Measurements from ENCODE around the gene ANK2.
A peak's percentile ranks its signal among the peaks of the same experiment; 100 is the strongest.

The ANK2 gene

DNA sequence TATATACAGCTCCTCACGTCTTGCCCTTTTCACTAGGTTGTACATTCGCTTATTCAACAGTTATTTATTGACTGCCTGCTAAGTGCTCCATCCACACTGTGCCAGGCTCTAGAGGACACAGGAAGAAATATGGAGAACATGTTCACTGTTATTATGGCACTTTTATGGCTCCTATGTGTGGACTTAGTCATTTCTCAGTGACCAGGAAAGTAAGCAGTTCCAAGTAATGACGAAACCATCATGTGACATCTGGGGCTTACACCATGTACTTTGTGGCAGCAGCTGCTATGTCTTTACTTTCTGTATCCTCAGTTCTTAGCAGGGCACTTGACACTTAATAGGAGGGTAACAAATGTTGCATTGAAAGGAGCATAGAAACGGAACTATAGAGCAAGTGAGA is 278.0 kb downstream of the ANK2 start:
- no peak overlapping the region for H3K4me3 ChIP-seq (ENCODE audit: low read length)
- no peak for DNase-seq (ENCODE audit: low read depth, low spot score)
- no peak overlapping the region for H3K27ac ChIP-seq (ENCODE audit: low read length)
- H3K27me3 ChIP-seq (ENCODE audit: control insufficient read depth, insufficient read depth, low read length): no peaks in the 10 kb centered on the region
- peaks cover 2% of the 10 kb centered on the region; the same call in 1 of the 2 replicates for H3K4me1 ChIP-seq (ENCODE audit: control insufficient read depth, insufficient read depth, low read length)
- no peaks in the 10 kb centered on the region for H3K36me3 ChIP-seq (ENCODE audit: control insufficient read depth, insufficient read depth, low read length)
- WGBS (ENCODE audit: insufficient coverage, insufficient read length): no CpG with 5 or more reads among the region's 4 CpGs
- H3K9me3 ChIP-seq (ENCODE audit: control insufficient read depth, insufficient read depth, low read length): no peaks in the 10 kb centered on the region

DNA sequence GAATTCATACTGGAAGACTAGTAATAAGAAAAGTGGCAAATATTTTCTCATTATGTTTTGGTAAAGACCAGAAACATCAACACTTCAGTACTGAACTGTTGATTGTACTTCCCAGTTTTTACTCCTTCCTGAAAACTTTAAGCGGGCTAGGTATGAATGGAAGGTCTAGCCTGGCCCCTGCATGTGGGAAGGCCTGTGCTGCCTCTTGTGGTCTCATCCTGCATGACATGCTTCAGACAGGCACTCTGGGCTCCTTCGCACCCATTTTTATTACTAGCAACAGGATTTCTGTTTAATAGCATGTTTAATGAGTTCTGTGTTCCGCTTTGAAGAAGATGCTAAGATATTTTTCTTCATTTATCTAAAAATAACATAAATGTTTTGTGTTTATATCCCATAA is 279.1 kb downstream of the ANK2 start:
- Histone ChIP-seq H3K4me3 (ENCODE audit: low read length) (no peak overlapping the region), H3K9me3 (ENCODE audit: control insufficient read depth, insufficient read depth, low read length) (no peaks in the 10 kb centered on the region), H3K27me3 (ENCODE audit: control insufficient read depth, insufficient read depth, low read length) (no peaks in the 10 kb centered on the region), H3K27ac (ENCODE audit: low read length) (no peak overlapping the region), H3K36me3 (ENCODE audit: control insufficient read depth, insufficient read depth, low read length) (no peaks in the 10 kb centered on the region), H3K4me1 (ENCODE audit: control insufficient read depth, insufficient read depth, low read length) (peaks cover 2% of the 10 kb centered on the region; the same call in 1 of the 2 replicates)
- no CpG with 5 or more reads among the region's 3 CpGs for WGBS (ENCODE audit: insufficient coverage, insufficient read length)
- peak; percentile 50 for DNase-seq (ENCODE audit: low read depth, low spot score)

DNA sequence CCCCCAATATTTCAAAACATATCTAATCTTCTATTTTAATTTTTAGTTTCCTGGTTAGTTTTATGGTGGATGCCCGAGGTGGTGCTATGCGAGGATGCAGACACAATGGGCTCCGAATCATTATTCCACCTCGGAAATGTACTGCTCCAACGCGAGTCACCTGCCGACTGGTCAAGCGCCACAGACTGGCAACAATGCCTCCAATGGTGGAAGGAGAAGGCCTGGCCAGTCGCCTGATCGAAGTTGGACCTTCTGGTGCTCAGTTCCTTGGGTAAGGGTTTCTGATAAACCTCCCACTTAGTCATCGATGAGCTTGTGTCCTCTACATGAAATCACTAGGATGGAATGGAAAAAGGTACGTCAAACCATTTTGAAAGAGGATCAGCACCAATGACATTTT is 280.7 kb downstream of the ANK2 start:
- Histone ChIP-seq H3K27me3 (ENCODE audit: control insufficient read depth, insufficient read depth, low read length) (no peaks in the 10 kb centered on the region), H3K9me3 (ENCODE audit: control insufficient read depth, insufficient read depth, low read length) (no peaks in the 10 kb centered on the region), H3K27ac (ENCODE audit: low read length) (no peak overlapping the region), H3K36me3 (ENCODE audit: control insufficient read depth, insufficient read depth, low read length) (no peaks in the 10 kb centered on the region), H3K4me3 (ENCODE audit: low read length) (no peak overlapping the region), H3K4me1 (ENCODE audit: control insufficient read depth, insufficient read depth, low read length) (peaks cover 2% of the 10 kb centered on the region; the same call in 1 of the 2 replicates)
- no CpG with 5 or more reads among the region's 12 CpGs for WGBS (ENCODE audit: insufficient coverage, insufficient read length)
- no peak for DNase-seq (ENCODE audit: low read depth, low spot score)

DNA sequence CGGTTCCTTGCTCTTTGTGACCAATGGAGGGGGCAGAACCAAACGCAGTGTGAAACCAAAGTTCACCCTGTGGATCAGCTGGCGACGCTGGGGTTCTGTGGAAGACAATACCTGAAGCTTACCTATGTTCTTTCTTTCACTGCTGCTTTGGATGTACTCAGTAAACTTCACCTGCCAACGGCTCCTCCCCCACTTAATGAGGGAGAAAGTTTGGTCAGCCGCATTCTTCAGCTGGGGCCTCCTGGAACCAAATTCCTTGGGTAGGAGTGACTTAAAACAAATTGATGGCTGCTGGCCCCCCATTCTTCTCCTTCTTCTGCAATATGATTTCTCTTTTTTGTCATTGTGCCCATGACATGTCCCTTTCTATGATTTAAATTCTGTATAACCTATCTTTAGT is 282.4 kb downstream of the ANK2 start:
- Histone ChIP-seq H3K27me3 (ENCODE audit: control insufficient read depth, insufficient read depth, low read length) (no peaks in the 10 kb centered on the region), H3K4me1 (ENCODE audit: control insufficient read depth, insufficient read depth, low read length) (peaks cover 2% of the 10 kb centered on the region; the same call in 1 of the 2 replicates), H3K9me3 (ENCODE audit: control insufficient read depth, insufficient read depth, low read length) (no peaks in the 10 kb centered on the region), H3K4me3 (ENCODE audit: low read length) (no peak overlapping the region), H3K27ac (ENCODE audit: low read length) (no peak overlapping the region), H3K36me3 (ENCODE audit: control insufficient read depth, insufficient read depth, low read length) (no peaks in the 10 kb centered on the region)
- DNase-seq (ENCODE audit: low read depth, low spot score): no peak
- no CpG with 5 or more reads among the region's 6 CpGs for WGBS (ENCODE audit: insufficient coverage, insufficient read length)

DNA sequence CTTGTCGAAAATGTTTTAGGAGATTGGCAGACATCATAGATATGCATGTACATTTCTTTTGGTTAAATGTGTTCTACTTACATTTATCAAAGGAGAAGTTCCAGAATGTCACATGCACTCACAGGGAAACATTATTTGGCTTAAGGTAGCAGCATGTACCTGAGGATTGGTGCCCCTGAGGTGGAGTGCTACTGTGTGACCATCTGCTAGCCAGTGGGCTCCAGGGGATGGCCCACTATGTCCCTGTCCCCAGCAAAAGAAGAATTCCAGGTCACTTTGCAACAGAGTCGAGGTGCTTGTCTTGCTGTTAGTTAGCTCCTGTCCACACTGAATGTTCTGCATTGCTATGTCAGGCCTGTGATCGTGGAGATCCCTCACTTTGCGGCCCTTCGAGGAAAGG is 283.2 kb downstream of the ANK2 start:
- Histone ChIP-seq H3K36me3 (ENCODE audit: control insufficient read depth, insufficient read depth, low read length) (no peaks in the 10 kb centered on the region), H3K27ac (ENCODE audit: low read length) (no peak overlapping the region), H3K4me3 (ENCODE audit: low read length) (no peak overlapping the region), H3K9me3 (ENCODE audit: control insufficient read depth, insufficient read depth, low read length) (no peaks in the 10 kb centered on the region), H3K27me3 (ENCODE audit: control insufficient read depth, insufficient read depth, low read length) (no peaks in the 10 kb centered on the region), H3K4me1 (ENCODE audit: control insufficient read depth, insufficient read depth, low read length) (peaks cover 2% of the 10 kb centered on the region; the same call in 1 of the 2 replicates)
- DNase-seq (ENCODE audit: low read depth, low spot score): no peak
- WGBS (ENCODE audit: insufficient coverage, insufficient read length): no CpG with 5 or more reads among the region's 5 CpGs

DNA sequence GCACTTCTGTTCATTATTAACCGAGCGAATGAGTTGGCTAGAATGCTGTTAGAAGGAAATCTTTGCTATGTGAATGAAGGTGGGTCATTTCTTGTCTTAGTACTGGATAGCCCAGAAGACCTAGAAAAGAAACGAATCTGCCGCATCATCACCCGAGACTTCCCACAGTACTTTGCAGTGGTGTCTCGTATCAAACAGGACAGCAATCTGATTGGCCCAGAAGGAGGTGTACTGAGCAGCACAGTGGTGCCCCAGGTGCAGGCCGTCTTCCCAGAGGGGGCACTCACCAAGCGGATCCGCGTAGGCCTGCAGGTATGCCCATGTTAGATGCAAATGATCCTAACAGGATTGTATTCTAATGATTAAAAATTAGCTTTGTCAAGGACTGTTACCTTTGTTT is 286.3 kb downstream of the ANK2 start:
- H3K4me3 ChIP-seq (ENCODE audit: low read length): no peak overlapping the region
- H3K36me3 ChIP-seq (ENCODE audit: control insufficient read depth, insufficient read depth, low read length): no peaks in the 10 kb centered on the region
- no CpG with 5 or more reads among the region's 10 CpGs for WGBS (ENCODE audit: insufficient coverage, insufficient read length)
- DNase-seq (ENCODE audit: low read depth, low spot score): peak; percentile 16
- H3K9me3 ChIP-seq (ENCODE audit: control insufficient read depth, insufficient read depth, low read length): no peaks in the 10 kb centered on the region
- H3K4me1 ChIP-seq (ENCODE audit: control insufficient read depth, insufficient read depth, low read length): peaks cover 2% of the 10 kb centered on the region; the same call in 1 of the 2 replicates
- H3K27ac ChIP-seq (ENCODE audit: low read length): no peak overlapping the region
- no peaks in the 10 kb centered on the region for H3K27me3 ChIP-seq (ENCODE audit: control insufficient read depth, insufficient read depth, low read length)

DNA sequence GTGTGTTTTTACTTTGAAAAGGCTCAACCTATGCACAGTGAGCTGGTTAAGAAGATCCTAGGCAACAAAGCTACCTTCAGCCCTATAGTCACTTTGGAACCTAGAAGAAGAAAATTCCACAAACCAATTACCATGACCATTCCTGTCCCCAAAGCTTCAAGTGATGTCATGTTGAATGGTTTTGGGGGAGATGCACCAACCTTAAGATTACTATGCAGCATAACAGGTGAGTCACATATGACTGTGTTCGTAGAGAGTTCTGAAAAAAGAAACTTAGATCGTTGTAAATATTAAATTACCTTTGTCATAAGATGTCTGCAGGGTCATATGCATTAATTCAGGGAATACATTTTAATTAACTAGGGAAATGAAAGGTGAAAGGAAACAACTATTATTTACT is 287.1 kb downstream of the ANK2 start:
- no CpG with 5 or more reads among the region's 2 CpGs for WGBS (ENCODE audit: insufficient coverage, insufficient read length)

DNA sequence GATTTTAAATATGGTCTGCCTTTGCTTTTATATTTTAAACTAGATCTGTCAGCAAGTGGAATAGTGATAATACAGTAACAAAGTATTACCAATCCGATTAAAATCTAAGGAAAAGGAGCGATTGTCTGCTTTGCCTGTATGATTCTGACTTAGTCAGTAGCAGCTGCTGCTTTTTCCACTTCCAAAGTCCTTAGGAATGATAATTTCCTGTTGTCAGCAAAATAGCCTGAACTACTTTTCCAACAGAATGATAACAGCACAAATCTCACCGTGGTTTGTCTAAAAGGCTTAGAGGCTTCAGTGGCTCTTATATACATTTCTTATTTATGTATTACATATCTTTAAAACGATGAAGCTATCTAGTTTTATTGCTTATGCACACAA is 290.0 kb downstream of the ANK2 start:
- Histone ChIP-seq H3K4me3 (ENCODE audit: low read length) (no peak overlapping the region), H3K4me1 (ENCODE audit: control insufficient read depth, insufficient read depth, low read length) (no peaks in the 10 kb centered on the region), H3K27ac (ENCODE audit: low read length) (no peak overlapping the region), H3K36me3 (ENCODE audit: control insufficient read depth, insufficient read depth, low read length) (no peaks in the 10 kb centered on the region; the same call in 1 of the 2 replicates), H3K9me3 (ENCODE audit: control insufficient read depth, insufficient read depth, low read length) (no peaks in the 10 kb centered on the region), H3K27me3 (ENCODE audit: control insufficient read depth, insufficient read depth, low read length) (no peaks in the 10 kb centered on the region)
- no CpG with 5 or more reads among the region's 4 CpGs for WGBS (ENCODE audit: insufficient coverage, insufficient read length)
- DNase-seq (ENCODE audit: low read depth, low spot score): no peak

More for the DNA sequence above, 287.1 kb downstream of the ANK2 start:
- no peaks in the 10 kb centered on the region for H3K27me3 ChIP-seq (ENCODE audit: control insufficient read depth, insufficient read depth, low read length)
- H3K36me3 ChIP-seq (ENCODE audit: control insufficient read depth, insufficient read depth, low read length): no peaks in the 10 kb centered on the region
- no peak for DNase-seq (ENCODE audit: low read depth, low spot score)
- H3K4me1 ChIP-seq (ENCODE audit: control insufficient read depth, insufficient read depth, low read length): peaks cover 2% of the 10 kb centered on the region; the same call in 1 of the 2 replicates
- no peak overlapping the region for H3K27ac ChIP-seq (ENCODE audit: low read length)
- no peaks in the 10 kb centered on the region for H3K9me3 ChIP-seq (ENCODE audit: control insufficient read depth, insufficient read depth, low read length)
- H3K4me3 ChIP-seq (ENCODE audit: low read length): no peak overlapping the region

DNA sequence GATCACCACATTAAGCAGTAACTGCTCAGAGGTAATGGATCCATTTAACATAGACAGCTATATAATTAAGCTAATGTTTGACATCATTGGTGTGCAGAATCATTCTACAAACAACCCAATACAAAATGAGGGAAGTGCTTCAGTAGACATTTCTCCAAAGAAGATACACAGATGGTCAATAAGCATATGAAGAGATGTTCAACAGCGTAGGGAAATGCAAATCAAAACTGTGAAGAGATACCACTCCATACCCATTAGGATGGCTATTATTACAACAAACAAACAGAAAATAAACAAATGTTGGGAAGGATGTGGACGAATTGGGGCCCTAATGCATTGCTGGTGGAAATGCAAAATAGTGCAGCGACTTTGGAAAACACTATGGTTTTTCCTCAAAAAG is 294.6 kb downstream of the ANK2 start:
- WGBS (ENCODE audit: insufficient coverage, insufficient read length): no CpG with 5 or more reads among the region's 3 CpGs
- Histone ChIP-seq H3K36me3 (ENCODE audit: control insufficient read depth, insufficient read depth, low read length) (no peaks in the 10 kb centered on the region; the same call in 1 of the 2 replicates), H3K9me3 (ENCODE audit: control insufficient read depth, insufficient read depth, low read length) (no peaks in the 10 kb centered on the region)

DNA sequence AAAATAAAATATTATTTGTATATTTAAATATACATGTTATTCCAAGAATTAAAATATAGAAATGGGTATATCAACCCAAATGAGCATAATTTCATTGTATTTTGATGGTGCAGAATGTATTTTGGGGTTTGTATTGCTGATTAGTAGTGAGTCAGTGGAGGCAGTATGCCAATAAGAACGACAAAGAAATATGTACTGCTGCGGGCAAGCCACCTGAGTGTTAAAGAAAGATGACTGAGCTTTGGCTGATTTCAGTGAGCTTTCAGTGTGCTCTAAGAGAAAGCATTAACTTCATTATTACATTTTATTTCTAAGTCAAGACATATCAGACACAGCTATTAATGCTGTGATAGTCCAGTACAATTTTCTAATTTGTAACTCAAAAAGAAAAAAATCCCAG is 297.8 kb downstream of the ANK2 start:
- no peak for DNase-seq (ENCODE audit: low read depth, low spot score)

More for the DNA sequence above, 294.6 kb downstream of the ANK2 start:
- Histone ChIP-seq H3K27ac (ENCODE audit: low read length) (no peak overlapping the region), H3K4me3 (ENCODE audit: low read length) (no peak overlapping the region), H3K27me3 (ENCODE audit: control insufficient read depth, insufficient read depth, low read length) (no peaks in the 10 kb centered on the region), H3K4me1 (ENCODE audit: control insufficient read depth, insufficient read depth, low read length) (no peaks in the 10 kb centered on the region)
- DNase-seq (ENCODE audit: low read depth, low spot score): no peak

DNA sequence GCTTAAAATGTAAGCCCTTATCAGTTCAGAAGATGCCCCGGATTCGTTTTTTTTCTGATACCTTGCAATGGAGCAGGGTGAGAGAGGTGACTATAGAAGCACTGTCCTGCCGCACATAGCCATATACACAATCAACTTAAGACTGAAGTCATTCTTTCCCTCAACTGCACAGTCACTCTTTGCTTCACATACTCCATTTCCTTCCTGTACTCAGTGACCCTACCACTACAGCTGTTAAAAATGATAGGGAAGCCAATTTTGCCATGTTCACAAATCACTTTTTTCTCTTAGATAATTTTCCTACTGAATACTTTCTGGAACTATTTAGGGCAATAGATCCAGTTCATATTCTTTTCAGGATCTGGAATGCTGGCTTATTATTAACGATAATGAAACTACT is 300.0 kb downstream of the ANK2 start:
- no peaks in the 10 kb centered on the region for H3K27me3 ChIP-seq (ENCODE audit: control insufficient read depth, insufficient read depth, low read length)
- H3K36me3 ChIP-seq (ENCODE audit: control insufficient read depth, insufficient read depth, low read length): no peaks in the 10 kb centered on the region; the same call in 1 of the 2 replicates
- H3K9me3 ChIP-seq (ENCODE audit: control insufficient read depth, insufficient read depth, low read length): no peaks in the 10 kb centered on the region
- no peak overlapping the region for H3K4me3 ChIP-seq (ENCODE audit: low read length)
- WGBS (ENCODE audit: insufficient coverage, insufficient read length): no CpG with 5 or more reads among the region's 4 CpGs
- H3K27ac ChIP-seq (ENCODE audit: low read length): no peak overlapping the region
- DNase-seq (ENCODE audit: low read depth, low spot score): no peak
- no peaks in the 10 kb centered on the region for H3K4me1 ChIP-seq (ENCODE audit: control insufficient read depth, insufficient read depth, low read length)

More for the DNA sequence above, 297.8 kb downstream of the ANK2 start:
- Histone ChIP-seq H3K36me3 (ENCODE audit: control insufficient read depth, insufficient read depth, low read length) (no peaks in the 10 kb centered on the region; the same call in 1 of the 2 replicates), H3K4me3 (ENCODE audit: low read length) (no peak overlapping the region), H3K9me3 (ENCODE audit: control insufficient read depth, insufficient read depth, low read length) (no peaks in the 10 kb centered on the region), H3K4me1 (ENCODE audit: control insufficient read depth, insufficient read depth, low read length) (no peaks in the 10 kb centered on the region), H3K27ac (ENCODE audit: low read length) (no peak overlapping the region), H3K27me3 (ENCODE audit: control insufficient read depth, insufficient read depth, low read length) (no peaks in the 10 kb centered on the region)
- WGBS (ENCODE audit: insufficient coverage, insufficient read length): no CpG with 5 or more reads among the region's 2 CpGs

Data from iPS DF 6.9 (cell line).